SK-N-SH (cell line): ENCODE results near the gene TANC1. TPM values are rescaled to one million over a fixed set of nuclear protein-coding genes. Genes with fewer than 3 reads are reported as not detected.
A peak's percentile ranks its signal among the peaks of the same experiment; 100 is the strongest.

ENCODE experiments used
- CTCF ChIA-PET: fragments of 300-600, 350-600 bp; formaldehyde crosslinking; extraction: SDS; loops from one replicate; lab custom pipeline; 2021; lab: Yijun Ruan, JAX
- POLR2A ChIA-PET: fragments of 350-600 bp; sonication (Branson Sonifier 250); formaldehyde crosslinking; extraction: SDS; loops from one replicate; lab custom pipeline; 2020; ENCODE audit warnings: antibody characterized with exemption, inconsistent platforms; lab: Yijun Ruan, JAX
- DNase-seq: peaks from one replicate; pipeline ENCODE4 v3.0.0; 2012
- H2AFZ ChIP-seq: fragments of 200-600 bp; sonication (generic); 2 replicates; pipeline ENCODE4 v1.8.1; 2016; ENCODE audit warnings: antibody characterized with exemption, mild to moderate bottlenecking, low read depth
- H3F3A ChIP-seq: fragments of 200-600 bp; sonication (generic); replicated peaks from 2 replicates; pipeline ENCODE3; 2016; ENCODE audit warnings: antibody characterized with exemption, mild to moderate bottlenecking; ENCODE audit not compliant: insufficient read depth
- H3K27ac ChIP-seq, 2 experiments: fragments of 200-500 bp in 1 of 2; fragments of 200-600 bp in 1 of 2; sonication (Bioruptor generic) in 1 of 2; sonication (generic), shearing (Covaris generic) in 1 of 2; 2 replicates each; pipeline versions ENCODE4 v1.5.1 to v1.6.1; 2014 to 2016; ENCODE audit warnings: low read depth in 2 of 2, inconsistent platforms in 1 of 2, low read length in 1 of 2, mild to moderate bottlenecking in 1 of 2, mixed read lengths in 1 of 2
- H3K27me3 ChIP-seq: fragments of 200-600 bp; sonication (generic), shearing (Covaris generic); 2 replicates; pipeline ENCODE4 v1.6.1; 2016; ENCODE audit warnings: mixed run types; ENCODE audit not compliant: insufficient read depth
- H3K36me3 ChIP-seq, 2 experiments: fragments of 200-500 bp in 1 of 2; fragments of 200-600 bp in 1 of 2; sonication (Bioruptor generic) in 1 of 2; sonication (generic) in 1 of 2; replicated peaks in 1 of 2; 2 replicates each; pipeline versions ENCODE3 to v1.5.1; 2014 to 2016; ENCODE audit warnings: low read length in 1 of 2, mild to moderate bottlenecking in 1 of 2; ENCODE audit not compliant: insufficient read depth in 2 of 2, control insufficient read depth in 1 of 2
- H3K4me1 ChIP-seq, 2 experiments: fragments of 200-500 bp in 1 of 2; fragments of 200-600 bp in 1 of 2; sonication (Bioruptor generic) in 1 of 2; sonication (generic), shearing (Covaris generic) in 1 of 2; 2 replicates each; pipeline versions ENCODE4 v1.5.1 to v1.6.1; 2014 to 2016; ENCODE audit warnings: low read depth in 1 of 2, low read length in 1 of 2, mixed run types in 1 of 2; ENCODE audit not compliant: insufficient read depth in 2 of 2, control insufficient read depth in 1 of 2
- H3K4me2 ChIP-seq: fragments of 200-600 bp; sonication (generic), shearing (Covaris generic); 2 replicates; pipeline ENCODE4 v1.6.1; 2017; ENCODE audit warnings: mixed run types
- H3K4me3 ChIP-seq, 2 experiments: fragments of 200-500 bp in 1 of 2; fragments of 200-600 bp in 1 of 2; sonication (Bioruptor generic) in 1 of 2; sonication (generic), shearing (Covaris generic) in 1 of 2; 2 replicates each; pipeline versions ENCODE4 v1.5.1 to v1.8.1; 2014 to 2016; ENCODE audit warnings: low read depth in 2 of 2, inconsistent platforms in 1 of 2, low read length in 1 of 2, mild to moderate bottlenecking in 1 of 2, mixed read lengths in 1 of 2, moderate library complexity in 1 of 2
- H3K79me2 ChIP-seq: fragments of 200-600 bp; sonication (generic); 2 replicates; pipeline ENCODE4 v1.8.1; 2017; ENCODE audit warnings: mild to moderate bottlenecking; ENCODE audit not compliant: insufficient read depth
- H3K9ac ChIP-seq: fragments of 200-600 bp; sonication (generic); 2 replicates; pipeline ENCODE4 v1.6.1; 2017; ENCODE audit warnings: mixed run types
- H3K9me2 ChIP-seq: fragments of 200-600 bp; sonication (generic); 2 replicates; pipeline ENCODE4 v1.6.1; 2017; ENCODE audit warnings: mixed run types
- H3K9me3 ChIP-seq: fragments of 200-600 bp; sonication (generic); 2 replicates; pipeline ENCODE4 v1.6.1; 2017; ENCODE audit warnings: mixed run types, mild to moderate bottlenecking, moderate library complexity
- H4K20me1 ChIP-seq: fragments of 200-600 bp; sonication (generic); 2 replicates; pipeline ENCODE4 v1.6.1; 2017; ENCODE audit warnings: mild to moderate bottlenecking, mixed run types; ENCODE audit not compliant: insufficient read depth
- EZH2phosphoT487 ChIP-seq: fragments of 200-600 bp; sonication (generic); IDR thresholded peaks from 2 replicates; pipeline ENCODE4 v1.6.1; 2017; ENCODE audit warnings: low read depth, mixed run types, mild to moderate bottlenecking, antibody characterized with exemption, moderate library complexity, borderline replicate concordance
- FOXJ3 ChIP-seq: sonication (generic); formaldehyde crosslinking; IDR thresholded peaks from 2 replicates; pipeline ENCODE4 v1.5.1; 2020; ENCODE audit warnings: mild to moderate bottlenecking, missing genetic modification reagents
- MEF2A ChIP-seq: IDR thresholded peaks from 2 replicates; pipeline ENCODE4 v1.4.0; 2012; ENCODE audit warnings: low read depth, borderline replicate concordance
- MXI1 ChIP-seq: IDR thresholded peaks from 2 replicates; pipeline ENCODE4 v1.6.1; 2012; ENCODE audit warnings: mild to moderate bottlenecking, low read depth, low read length, improper control_type of control experiment
- PBX3 ChIP-seq: IDR thresholded peaks from 2 replicates; pipeline ENCODE4; 2012
- RCOR1 ChIP-seq: fragments of 150-350 bp; IDR thresholded peaks from 2 replicates; pipeline ENCODE4 v1.6.1; 2017; ENCODE audit warnings: antibody characterized with exemption, low read length
- REST ChIP-seq: IDR thresholded peaks from 2 replicates; pipeline ENCODE4 v1.6.1; 2012; ENCODE audit warnings: mild to moderate bottlenecking, low read depth, low read length, moderate library complexity
- RXRA ChIP-seq: IDR thresholded peaks from 2 replicates; pipeline ENCODE4 v1.4.0; 2012; ENCODE audit warnings: low read depth, mild to moderate bottlenecking, borderline replicate concordance
- TCF12 ChIP-seq: IDR thresholded peaks from 2 replicates; pipeline ENCODE4 v1.4.0; 2012
- TEAD4 ChIP-seq: IDR thresholded peaks from 2 replicates; pipeline ENCODE4 v1.4.0; 2012; ENCODE audit warnings: mild to moderate bottlenecking, borderline replicate concordance; ENCODE audit not compliant: insufficient read depth
- USF1 ChIP-seq: IDR thresholded peaks from 2 replicates; pipeline ENCODE4 v1.4.0; 2012; ENCODE audit warnings: low read depth, borderline replicate concordance
- YY1 ChIP-seq: IDR thresholded peaks from 2 replicates; pipeline ENCODE4 v1.4.0; 2012; ENCODE audit warnings: low read depth, mild to moderate bottlenecking
- ZBTB33 ChIP-seq: IDR thresholded peaks from 2 replicates; pipeline ENCODE4 v1.4.0; 2012; ENCODE audit warnings: low read depth, borderline replicate concordance
- WGBS: methylation state at CpG from one replicate; pipeline ENCODE4 v1.1.6; 2017; ENCODE audit warnings: low lambda C conversion rate; 5-methylcytosine and 5-hydroxymethylcytosine counted together
- polyA plus RNA-seq, 3 experiments: library from polyadenylated mRNA; depleted of rRNA; stranded (reverse); fragments of >200 nt; gene quantifications; 2 replicates each; pipeline ENCODE4 v1.2.3, GENCODE V29; 2012

Gene TANC1
- polyA plus RNA-seq, 1 of the 3 experiments (the other 2 are of a cell fraction), result 19.2 TPM

DNA sequence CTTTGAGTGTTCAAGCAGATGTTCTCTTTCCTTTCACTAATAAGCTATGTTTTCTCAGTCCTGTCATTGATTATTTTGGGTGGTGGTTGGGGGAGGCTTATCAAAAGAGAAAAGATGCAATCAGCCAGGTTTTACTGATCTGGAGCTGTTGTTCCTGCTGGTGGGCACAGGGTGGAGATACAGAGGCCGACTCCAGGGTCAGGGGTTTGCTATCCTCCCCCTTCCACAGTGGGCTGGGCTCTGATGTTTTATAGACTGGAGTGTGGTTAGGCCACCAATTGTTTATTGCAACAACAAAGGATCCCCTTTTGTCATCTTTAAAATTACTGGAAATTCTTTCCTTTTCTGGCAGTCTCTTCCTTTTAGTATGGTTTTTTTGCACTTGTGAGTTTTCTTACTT, 120.5 kb downstream of the TANC1 start:
- CTCF ChIA-PET, result interaction anchor here (0.6 to 2.6 kb wide), 5 partner anchors 8 to 33 kb away, joined by 3 to 12 read pairs (median 3); no protein-coding TSS in a partner anchor
- Histone ChIP-seq H3K4me3 (no peak overlapping the region), H3K9me3 (no peaks in the 10 kb centered on the region), H3K79me2 (peaks cover 52% of the 10 kb centered on the region; the same call in 1 of the 2 replicates), H3K27me3 (no peaks in the 10 kb centered on the region), H3K36me3 (peaks cover 0 to 3% of the 10 kb centered on the region in 2 experiments), H2AFZ (no peak overlapping the region), H3K9me2 (no peaks in the 10 kb centered on the region), H3K9ac (no peak overlapping the region)
- DNase-seq, result peak; percentile 49
- TF ChIP-seq MXI1 (no peak), MEF2A (no peak), RCOR1 (no peak), USF1 (no peak), FOXJ3 (CRISPR knock-in tag) (no peak), TCF12 (no peak), ZBTB33 (no peak), PBX3 (no peak), EZH2phosphoT487 (no peak), REST (no peak), RXRA (no peak), TEAD4 (no peak), YY1 (no peak)
- TF ChIP-seq, all 33 proteins: peak for 0
- H3K27ac ChIP-seq, result peak overlapping the region in 1 of 2 experiments; percentile 89; a peak in 1 of 4 replicates
- no peaks in the 10 kb centered on the region for H4K20me1 ChIP-seq
- no peak overlapping the region for H3K4me2 ChIP-seq
- POLR2A ChIA-PET, result no interaction called here
- peaks cover 13% of the 10 kb centered on the region for H3F3A ChIP-seq
- peaks cover 21 to 30% of the 10 kb centered on the region in 2 experiments for H3K4me1 ChIP-seq
- 82% methylated on average over 1 of the region's 1 CpG for WGBS
